ENCODE measurements around the gene NADSYN1. TPM values are rescaled to one million over a fixed set of nuclear protein-coding genes. Genes with fewer than 3 reads are reported as not detected.
A peak's percentile ranks its signal among the peaks of the same experiment; 100 is the strongest.
"Not testable (repeated sequence)": the region's sequence is repeated elsewhere in the genome, so short reads cannot be mapped to it uniquely, and the experiment has no call there.

NADSYN1 gene
- total RNA-seq, 4 donors from 2014 or later: 144 to 271 (median 195) TPM

DNA sequence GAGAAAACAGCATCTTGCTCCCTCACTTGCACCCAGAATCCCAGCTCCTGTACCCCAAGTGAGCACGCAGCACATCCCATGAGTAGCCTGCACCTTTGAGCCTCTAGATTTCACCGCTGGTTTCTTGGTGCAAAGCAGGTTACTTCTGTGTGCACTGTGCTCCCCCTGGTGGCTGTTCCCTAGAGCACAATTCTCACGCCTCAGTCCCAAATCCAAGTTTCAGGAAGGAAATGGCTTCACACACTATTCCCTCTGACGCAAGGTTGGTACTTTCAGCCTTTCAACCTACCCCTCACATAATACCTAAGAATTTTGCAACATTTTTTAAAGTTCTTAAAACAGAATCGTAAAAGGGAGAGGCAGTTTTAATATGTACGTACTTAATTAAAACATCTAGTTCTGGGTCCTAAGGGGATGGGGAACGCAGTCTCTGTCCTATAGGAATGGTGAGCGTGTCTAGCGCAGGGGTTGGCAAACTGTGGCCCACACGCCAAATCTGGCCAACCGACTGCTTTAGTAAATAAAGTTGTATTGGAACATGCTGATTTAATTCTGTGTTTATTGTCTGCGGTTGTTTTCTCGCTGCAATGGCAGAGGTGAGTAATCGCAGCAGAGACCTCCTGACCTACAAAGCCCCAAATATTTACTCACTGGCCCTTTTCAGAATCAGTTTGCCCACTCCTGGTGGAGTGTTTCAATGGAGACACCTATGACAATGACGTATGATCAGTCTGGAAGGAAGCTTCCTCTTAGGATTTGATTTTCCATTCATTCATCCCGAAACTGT lies 32.4 kb upstream of the NADSYN1 start:
- H3K27ac ChIP-seq: no peak overlapping the region
- H3K4me1 ChIP-seq: no peaks in the 10 kb centered on the region
- no peak overlapping the region for H3K4me3 ChIP-seq
- 26 to 63% methylated on average over 3 to 16 of the region's 16 CpGs for WGBS, 2 donors (ENCODE audit: low coverage in 1 of 2)
- no peak for TF ChIP-seq POLR2A (IDR thresholded peaks at IDR 0.05)
- TF ChIP-seq, protein P1, sequence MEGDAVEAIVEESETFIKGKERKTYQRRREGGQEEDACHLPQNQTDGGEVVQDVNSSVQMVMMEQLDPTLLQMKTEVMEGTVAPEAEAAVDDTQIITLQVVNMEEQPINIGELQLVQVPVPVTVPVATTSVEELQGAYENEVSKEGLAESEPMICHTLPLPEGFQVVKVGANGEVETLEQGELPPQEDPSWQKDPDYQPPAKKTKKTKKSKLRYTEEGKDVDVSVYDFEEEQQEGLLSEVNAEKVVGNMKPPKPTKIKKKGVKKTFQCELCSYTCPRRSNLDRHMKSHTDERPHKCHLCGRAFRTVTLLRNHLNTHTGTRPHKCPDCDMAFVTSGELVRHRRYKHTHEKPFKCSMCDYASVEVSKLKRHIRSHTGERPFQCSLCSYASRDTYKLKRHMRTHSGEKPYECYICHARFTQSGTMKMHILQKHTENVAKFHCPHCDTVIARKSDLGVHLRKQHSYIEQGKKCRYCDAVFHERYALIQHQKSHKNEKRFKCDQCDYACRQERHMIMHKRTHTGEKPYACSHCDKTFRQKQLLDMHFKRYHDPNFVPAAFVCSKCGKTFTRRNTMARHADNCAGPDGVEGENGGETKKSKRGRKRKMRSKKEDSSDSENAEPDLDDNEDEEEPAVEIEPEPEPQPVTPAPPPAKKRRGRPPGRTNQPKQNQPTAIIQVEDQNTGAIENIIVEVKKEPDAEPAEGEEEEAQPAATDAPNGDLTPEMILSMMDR (IDR thresholded peaks at IDR 0.05): peak; percentile 52 to 67 (median 62)
- in situ Hi-C loops (cut with MboI; ENCODE audit: low pct_ligation_motif_present in 1 of 4, low pct_unique_long_range_greater_than_20kb in 1 of 4, low sequenced_read_pairs in 3 of 4): loop anchor here in 3 of 4 donors (25.0 kb wide), 1 partner anchor 608 kb away; no protein-coding TSS in a partner anchor
- no peaks in the 10 kb centered on the region for H3K36me3 ChIP-seq
- no peaks in the 10 kb centered on the region for H3K9me3 ChIP-seq
- intact Hi-C loops (cut with DNase I; ENCODE audit: low total_unique reads): no loop called here
- DNase-seq: peak; percentile 56
- H3K27me3 ChIP-seq: no peaks in the 10 kb centered on the region

DNA sequence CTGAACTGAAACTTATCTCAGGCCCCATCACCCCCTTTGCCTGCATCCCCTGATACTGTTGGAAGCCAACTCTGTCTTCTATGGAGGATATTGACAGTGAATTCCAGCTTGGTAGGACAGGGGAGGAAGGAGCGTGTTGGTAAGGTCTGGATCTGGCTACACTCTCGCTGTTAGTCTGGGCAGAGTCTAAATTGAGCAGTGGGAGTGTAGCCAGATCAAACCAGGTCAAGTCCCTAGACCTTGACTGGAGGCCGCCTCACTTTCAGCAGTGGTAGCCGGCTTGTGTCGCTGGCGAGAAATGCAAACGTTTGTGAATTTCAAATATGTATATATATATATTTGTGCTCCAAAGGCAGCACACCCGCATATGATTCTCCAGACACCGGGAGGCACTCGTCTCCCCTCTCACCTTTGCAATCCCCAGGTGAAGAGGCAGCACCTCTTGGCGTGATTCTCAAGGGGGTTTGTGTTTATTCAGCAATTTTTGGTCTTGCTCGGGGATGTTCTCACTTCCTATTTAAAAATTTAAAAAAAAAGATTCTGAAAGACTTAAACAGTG lies 31.5 kb upstream of the NADSYN1 start:
- H3K9me3 ChIP-seq: no peaks in the 10 kb centered on the region
- no peak for DNase-seq
- no peaks in the 10 kb centered on the region for H3K27me3 ChIP-seq
- H3K4me1 ChIP-seq: no peaks in the 10 kb centered on the region
- H3K4me3 ChIP-seq: no peak overlapping the region
- intact Hi-C loops (cut with DNase I; ENCODE audit: low total_unique reads) (no loop called here), in situ Hi-C loops (cut with MboI; ENCODE audit: low pct_ligation_motif_present in 1 of 4, low pct_unique_long_range_greater_than_20kb in 1 of 4, low sequenced_read_pairs in 3 of 4) (loop anchor here in 3 of 4 donors (25.0 kb wide), 1 partner anchor 609 kb away; no protein-coding TSS in a partner anchor)
- 84% methylated on average over 8 to 12 of the region's 12 CpGs for WGBS, 2 donors (ENCODE audit: low coverage in 1 of 2)
- H3K36me3 ChIP-seq: no peaks in the 10 kb centered on the region
- TF ChIP-seq POLR2AphosphoS5 (IDR thresholded peaks at IDR 0.05) (no peak), EP300 (IDR thresholded peaks at IDR 0.05; ENCODE audit: low read depth) (no peak)
- TF ChIP-seq, protein P1 (IDR thresholded peaks at IDR 0.05): no peak
- no peak overlapping the region for H3K27ac ChIP-seq

DNA sequence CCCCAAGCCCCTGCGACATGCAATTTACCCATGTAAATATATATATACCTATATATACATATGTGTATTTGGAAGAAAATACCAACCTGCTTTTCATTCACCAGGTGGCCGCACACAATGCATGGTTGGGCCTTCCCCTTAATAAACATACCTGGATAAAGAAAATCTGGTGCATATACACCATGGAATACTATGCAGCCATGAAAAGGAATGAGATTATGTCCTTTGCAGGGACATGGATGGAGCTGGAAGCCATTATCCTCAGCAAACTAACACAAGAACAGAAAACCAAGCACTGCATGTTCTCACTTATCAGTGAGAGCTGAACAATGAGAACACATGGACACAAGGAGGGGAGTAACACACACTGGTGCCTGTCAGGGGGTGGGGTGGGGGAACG lies 30.7 kb upstream of the NADSYN1 start:
- H3K27me3 ChIP-seq; H3K27ac ChIP-seq; H3K36me3 ChIP-seq; H3K4me1 ChIP-seq; H3K9me3 ChIP-seq; H3K4me3 ChIP-seq; intact Hi-C loops (cut with DNase I; ENCODE audit: low total_unique reads); DNase-seq: not testable (repeated sequence)
- in situ Hi-C loops (cut with MboI; ENCODE audit: low pct_ligation_motif_present in 1 of 4, low pct_unique_long_range_greater_than_20kb in 1 of 4, low sequenced_read_pairs in 3 of 4): loop anchor here in 3 of 4 donors (25.0 kb wide), 1 partner anchor 610 kb away; no protein-coding TSS in a partner anchor
- WGBS, 2 donors (ENCODE audit: low coverage in 1 of 2): 73 to 92% methylated on average over 2 to 3 of the region's 3 CpGs

DNA sequence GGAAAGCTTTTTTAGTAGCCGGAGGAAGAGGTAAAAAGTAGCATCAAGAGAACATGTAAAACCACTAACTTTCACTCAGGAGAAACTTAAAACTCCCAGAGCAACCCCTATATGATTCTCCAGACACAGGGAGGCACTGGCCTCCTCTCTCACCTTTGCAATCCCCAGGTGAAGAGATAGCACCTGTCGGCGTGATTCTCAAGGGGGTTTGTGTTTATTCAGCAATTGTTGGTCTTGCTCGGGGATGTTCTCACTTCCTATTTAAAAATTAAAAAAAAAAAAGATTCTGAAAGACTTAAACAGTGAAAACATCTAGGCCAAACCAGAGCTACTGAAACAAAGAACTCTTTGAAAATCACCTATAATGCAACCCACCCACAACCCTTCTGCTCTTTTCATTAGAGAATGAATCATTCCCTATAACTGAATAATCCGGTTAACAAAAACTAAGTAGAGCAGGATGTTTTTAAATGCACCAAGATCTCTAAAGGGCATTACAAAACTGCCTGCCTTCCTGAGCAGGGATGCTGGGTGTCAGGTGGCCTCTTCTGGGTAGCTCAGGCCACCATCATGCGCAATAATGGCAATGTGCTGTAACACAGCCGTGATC lies 29.7 kb upstream of the NADSYN1 start:
- no peaks in the 10 kb centered on the region for H3K27me3 ChIP-seq
- in situ Hi-C loops (cut with MboI; ENCODE audit: low pct_ligation_motif_present in 1 of 4, low pct_unique_long_range_greater_than_20kb in 1 of 4, low sequenced_read_pairs in 3 of 4) (loop anchor here in 3 of 4 donors (25.0 kb wide), 1 partner anchor 611 kb away; no protein-coding TSS in a partner anchor), intact Hi-C loops (cut with DNase I; ENCODE audit: low total_unique reads) (no loop called here)
- H3K9me3 ChIP-seq: no peaks in the 10 kb centered on the region
- TF ChIP-seq POLR2AphosphoS5 (IDR thresholded peaks at IDR 0.05) (no peak), POLR2A (IDR thresholded peaks at IDR 0.05) (no peak), EP300 (IDR thresholded peaks at IDR 0.05; ENCODE audit: low read depth) (no peak)
- TF ChIP-seq, protein P1 (IDR thresholded peaks at IDR 0.05): no peak
- DNase-seq: no peak
- 70 to 77% methylated on average over 6 to 7 of the region's 7 CpGs for WGBS, 2 donors (ENCODE audit: low coverage in 1 of 2)
- no peak overlapping the region for H3K4me3 ChIP-seq
- H3K27ac ChIP-seq: no peak overlapping the region
- H3K36me3 ChIP-seq: no peaks in the 10 kb centered on the region
- H3K4me1 ChIP-seq: no peaks in the 10 kb centered on the region

Measured in transverse colon (tissue), 4 donors.